T1000 (cell line): ENCODE data around the gene NUAK1.

Experiments
- DNase-seq: peaks from one replicate; lab custom pipeline; 2025; ENCODE audit warnings: mixed read lengths; lab: John Stamatoyannopoulos, UW

The NUAK1 gene

DNA sequence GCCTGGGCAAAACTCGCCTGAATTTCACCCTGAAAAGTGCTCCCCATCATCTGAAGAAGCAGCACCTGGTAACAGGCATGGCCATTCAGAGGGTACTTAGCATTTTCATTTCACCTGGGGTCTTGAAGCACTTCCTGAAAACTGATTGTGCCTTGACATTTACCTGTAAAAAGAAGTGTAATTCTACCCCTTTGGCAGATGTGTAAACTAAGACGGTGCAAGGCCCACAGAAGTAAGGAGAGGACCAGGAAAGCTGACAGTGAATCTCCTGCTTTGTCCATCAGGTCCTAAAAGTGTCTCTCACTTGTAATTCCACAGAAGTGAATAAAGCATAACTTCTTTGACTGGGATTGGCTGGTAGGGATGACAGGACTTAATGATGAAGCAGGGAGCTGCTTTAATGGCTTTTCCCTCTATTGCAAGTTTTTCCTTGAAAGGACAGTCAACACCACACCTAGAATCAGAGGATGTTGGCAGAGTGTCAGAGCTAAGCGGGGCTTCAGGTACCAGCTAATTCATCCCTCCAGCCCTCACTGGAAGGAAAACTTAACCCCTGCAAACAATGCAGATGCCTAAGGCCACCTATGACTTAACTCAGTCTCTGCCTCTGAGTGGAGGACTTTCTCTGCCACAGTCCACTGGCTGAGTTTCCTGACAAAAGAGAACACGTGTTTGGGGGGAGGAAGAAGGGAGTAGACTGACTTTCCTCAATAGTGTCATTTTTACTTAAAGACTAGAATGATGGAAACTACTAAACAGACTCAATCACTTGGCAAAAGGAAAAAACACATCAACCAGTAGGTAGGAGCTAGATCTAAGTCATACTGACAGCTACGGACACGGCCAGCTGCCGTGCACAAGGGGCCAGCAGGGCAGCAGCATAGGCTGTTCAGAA lies 74.7 kb downstream of the NUAK1 start:
- DNase-seq, result no peak

GRCh38 chr12:106062693-106063092 lies 76.1 kb downstream of the NUAK1 start:
- DNase-seq, result no peak

- DNase-seq, result no peak
Measured at GRCh38 chr12:106058256-106059182, 80.2 kb downstream of the NUAK1 start.

DNA sequence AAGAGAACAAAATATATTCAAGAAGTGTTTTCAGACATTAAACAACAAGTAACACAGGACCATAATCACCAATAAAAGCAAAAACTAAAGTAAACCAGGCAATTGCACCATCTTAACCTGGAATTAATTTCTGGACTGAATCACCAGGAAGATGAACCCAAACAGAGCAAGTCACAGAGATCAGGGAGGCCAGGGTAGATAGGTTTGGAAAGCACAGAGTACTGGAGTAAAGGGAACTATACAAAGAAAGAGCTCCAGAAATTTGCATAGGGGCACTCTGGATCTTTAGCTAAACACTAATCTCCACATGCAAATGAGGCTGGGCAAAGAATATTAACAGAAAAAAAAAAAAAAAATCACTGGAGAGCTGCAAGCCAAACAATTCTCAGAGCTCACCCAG lies 84.7 kb downstream of the NUAK1 start:
- no peak for DNase-seq

- no peak for DNase-seq
Measured at GRCh38 chr12:106051853-106052531, 86.8 kb downstream of the NUAK1 start.

GRCh38 chr12:106049546-106049945 lies 89.2 kb downstream of the NUAK1 start:
- no peak for DNase-seq

DNA sequence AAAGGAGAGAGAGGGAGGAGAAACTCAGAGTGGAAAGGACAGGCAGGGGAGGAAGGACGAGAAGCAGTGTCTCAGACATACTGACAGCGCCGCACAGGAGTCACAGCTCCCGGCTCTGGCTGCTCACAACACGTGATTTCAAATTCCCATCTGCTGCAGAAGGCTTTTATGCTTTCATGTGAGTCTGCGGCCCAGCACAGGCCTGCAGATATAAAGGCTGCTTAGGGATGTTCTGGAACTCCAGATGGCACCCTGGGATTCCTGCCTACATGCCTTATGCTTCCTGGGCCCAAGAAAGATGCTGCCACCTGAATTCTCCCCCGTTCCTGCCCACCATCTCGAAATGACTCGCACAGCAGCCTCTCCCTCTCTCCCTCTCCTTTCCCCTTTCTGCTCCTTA lies 89.6 kb downstream of the NUAK1 start:
- no peak for DNase-seq

GRCh38 chr12:106048676-106049075 lies 90.1 kb downstream of the NUAK1 start:
- no peak for DNase-seq

DNA sequence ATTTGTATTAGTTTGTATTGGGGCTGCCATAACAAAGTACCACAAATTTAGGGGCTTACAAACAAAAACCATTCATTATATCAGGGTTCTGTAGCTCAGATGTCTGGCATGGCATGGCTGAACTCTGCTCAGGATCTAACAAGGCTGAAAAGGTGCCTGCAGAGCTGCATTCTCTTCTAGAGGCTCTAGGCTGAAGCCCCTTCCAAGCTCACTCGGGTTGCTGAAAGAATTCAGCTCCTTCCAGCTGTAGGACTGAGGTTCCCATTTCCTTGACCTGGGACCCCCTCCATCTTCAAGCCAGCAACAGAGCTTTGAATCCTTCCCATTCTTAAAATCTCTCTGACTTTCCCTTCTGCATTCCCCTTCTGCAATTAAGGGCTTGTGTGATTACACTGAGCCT lies 90.7 kb downstream of the NUAK1 start:
- no peak for DNase-seq

DNA sequence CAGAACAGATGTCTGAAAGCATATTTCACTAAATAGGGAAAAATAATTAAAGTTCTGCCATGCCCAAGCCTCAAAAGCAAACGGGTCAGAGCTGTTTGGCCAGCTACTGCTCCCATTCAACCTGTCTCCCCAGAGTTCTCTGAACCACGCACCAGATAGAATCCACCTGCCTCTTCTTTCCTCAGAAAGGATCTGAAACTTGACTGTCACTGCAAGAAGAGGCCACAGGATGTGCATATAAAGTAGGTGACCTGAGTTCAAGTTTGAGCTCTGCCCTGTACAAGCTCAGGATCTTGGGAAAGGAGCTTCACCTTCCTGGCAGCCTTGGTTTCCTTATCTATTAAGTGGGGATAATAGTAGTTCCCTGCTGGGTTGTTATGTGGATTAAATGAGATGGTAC lies 91.8 kb downstream of the NUAK1 start:
- no peak for DNase-seq

DNA sequence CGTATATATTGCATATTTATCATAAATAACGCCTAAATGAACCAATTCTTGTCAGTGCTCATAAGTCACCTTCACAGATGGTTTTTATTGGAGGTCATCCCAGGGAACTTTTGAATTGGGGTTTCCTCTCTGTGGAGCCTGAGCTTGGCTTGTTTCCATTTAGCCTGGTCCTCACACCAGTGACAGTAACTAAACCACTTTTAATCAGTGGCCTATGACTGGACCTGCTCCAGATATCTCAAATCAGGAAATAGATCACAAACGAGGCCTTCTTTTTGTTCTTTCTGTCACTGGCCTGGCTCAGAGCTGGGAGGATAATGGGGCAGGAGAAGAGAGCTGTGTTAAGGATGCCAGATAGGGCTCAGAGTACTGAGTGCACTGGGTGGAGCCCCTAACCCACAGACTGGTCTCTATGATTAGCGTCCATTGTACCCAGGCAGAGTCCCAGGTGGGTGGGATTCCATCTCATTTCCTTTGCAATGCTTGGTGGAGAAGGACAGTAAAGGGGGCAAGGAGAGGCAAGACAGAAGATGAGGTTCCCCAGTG lies 92.4 kb downstream of the NUAK1 start:
- no peak for DNase-seq

DNA sequence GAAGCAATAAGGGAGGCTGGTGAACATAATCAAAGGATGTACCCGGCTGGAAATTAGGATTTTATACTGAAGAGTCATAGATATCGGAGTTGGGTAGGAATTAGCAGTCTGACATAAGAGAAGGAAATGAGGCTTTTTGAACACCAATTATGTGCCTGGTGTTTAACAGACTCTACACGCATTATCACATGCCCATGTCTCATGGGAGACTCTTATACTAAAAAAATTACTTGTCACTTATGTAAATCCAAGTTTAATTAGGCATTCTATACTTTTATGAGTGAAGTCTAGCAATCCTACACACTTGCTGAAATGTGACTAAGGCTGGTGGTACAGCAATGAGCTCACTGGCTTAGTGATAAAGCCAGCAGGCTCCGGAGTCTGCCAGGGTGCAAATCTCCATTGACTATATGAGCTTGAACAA lies 93.5 kb downstream of the NUAK1 start:
- DNase-seq, result no peak

DNA sequence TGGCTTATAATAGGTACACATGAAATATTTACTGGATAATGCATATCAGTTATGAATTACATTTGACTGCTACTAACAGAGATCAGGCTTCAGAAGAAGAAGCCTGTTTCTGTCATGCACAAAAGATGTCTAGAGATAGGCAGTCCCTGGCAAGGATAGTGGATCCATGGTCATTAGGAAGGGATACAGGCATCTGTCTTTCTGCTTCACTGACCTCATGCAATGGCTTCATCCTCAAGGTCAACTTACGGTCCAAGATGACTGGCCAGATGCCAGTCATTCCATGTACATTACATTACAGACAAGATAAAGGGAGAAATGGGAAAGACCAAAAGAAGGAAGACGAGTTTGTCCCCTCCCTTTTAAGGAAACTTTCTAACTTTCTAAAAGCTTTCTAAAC lies 94.0 kb downstream of the NUAK1 start:
- no peak for DNase-seq

DNA sequence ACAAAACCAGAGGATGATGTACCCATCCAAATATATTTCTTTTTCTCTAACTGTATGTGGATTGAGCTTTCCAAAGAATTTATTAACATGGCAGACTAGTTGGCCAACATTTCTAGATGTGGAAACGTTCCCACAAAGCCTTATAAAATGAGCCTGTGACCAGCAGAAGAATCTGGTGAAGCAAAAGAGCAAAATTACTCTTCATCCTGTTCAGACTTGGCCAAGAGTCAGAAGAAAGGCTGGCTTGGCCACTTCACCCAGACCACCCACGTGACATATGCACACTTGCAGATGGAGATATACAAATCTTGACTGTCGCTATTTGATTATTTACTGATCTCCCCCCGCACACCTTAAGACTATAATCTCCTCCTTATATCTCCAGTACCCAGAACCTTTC lies 96.7 kb downstream of the NUAK1 start:
- no peak for DNase-seq

GRCh38 chr12:106040521-106040920 lies 98.2 kb downstream of the NUAK1 start:
- DNase-seq, result no peak

GRCh38 chr12:106039646-106040404 lies 98.9 kb downstream of the NUAK1 start:
- no peak for DNase-seq

DNA sequence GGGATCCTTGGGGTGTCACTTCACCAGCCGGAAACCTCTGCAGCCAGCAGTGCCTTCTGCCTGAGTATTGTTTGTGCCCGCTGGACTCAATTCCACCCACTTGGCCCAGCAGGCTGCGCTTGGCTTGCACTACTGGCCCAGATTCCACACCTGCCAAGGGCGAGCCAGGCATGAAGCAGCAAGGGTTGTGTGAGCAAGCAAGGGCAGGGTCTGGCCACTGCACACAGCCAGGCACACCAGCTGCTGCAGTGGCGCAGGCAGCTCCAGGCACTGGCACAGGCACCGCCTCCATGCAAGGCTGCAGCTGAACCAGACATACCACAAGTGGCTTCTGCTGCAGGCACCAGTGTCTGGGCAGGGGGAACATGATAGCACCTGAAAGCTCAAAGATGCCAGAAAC lies 99.5 kb downstream of the NUAK1 start:
- no peak for DNase-seq

GRCh38 chr12:106037524-106038298 lies 101.0 kb downstream of the NUAK1 start:
- no peak for DNase-seq

- DNase-seq, result no peak
Measured at GRCh38 chr12:106035421-106035820, 103.3 kb downstream of the NUAK1 start.

- no peak for DNase-seq
Measured at GRCh38 chr12:106034316-106034715, 104.4 kb downstream of the NUAK1 start.
